K562 (cell line): Measurements from ENCODE around the gene OGDH. TPM values are rescaled to one million over a fixed set of nuclear protein-coding genes. Genes with fewer than 3 reads are reported as not detected.

ENCODE experiments used
- BHLHE40 ChIP-seq: IDR thresholded peaks from 2 replicates; pipeline ENCODE4 v1.6.1; 2011; ENCODE audit warnings: low read length, improper control_type of control experiment
- FOSL1 ChIP-seq: fragments of 200-800 bp; sonication (Bioruptor generic); conservative IDR thresholded peaks from 2 replicates; pipeline ENCODE4 v1.6.1; 2016; ENCODE audit warnings: missing genetic modification characterization, missing compliant biosample characterization
- LEF1 ChIP-seq: fragments of 450-650 bp; IDR thresholded peaks from 2 replicates; pipeline ENCODE4 v1.6.1; 2016; ENCODE audit warnings: mild to moderate bottlenecking
- U2AF1 ChIP-seq: fragments of 200-400 bp; formaldehyde crosslinking; optimal IDR thresholded peaks from 2 replicates; pipeline ENCODE3; 2017; ENCODE audit warnings: mild to moderate bottlenecking, low read depth, low read length, moderate library complexity
- ZNF354B ChIP-seq: fragments of 250-450 bp; sonication (Bioruptor Pico); IDR thresholded peaks from 2 replicates; pipeline ENCODE4 v1.4.0; 2020
- ZNF407 ChIP-seq: fragments of 450-650 bp; IDR thresholded peaks from 2 replicates; pipeline ENCODE4 v1.6.1; 2016; ENCODE audit warnings: low read depth
- polyA plus RNA-seq, 8 experiments: library from polyadenylated mRNA; depleted of rRNA in 4 of 8; stranded (reverse) in 5 of 8; unstranded in 3 of 8; fragments of >200 nt; fragmentation: Nextera tagmentation in 2 of 8; fragmentation: Illumina TruSeq in 1 of 8; extraction: Ambion mirVana in 2 of 8; extraction: Trizol in 1 of 8; gene quantifications; 2 replicates each; pipeline versions ENCODE4 v1.2.1 to v1.2.3, GENCODE V29; 2011 to 2014; ENCODE audit warnings: inconsistent platforms in 1 of 8, missing spikeins in 1 of 8
- total RNA-seq, 7 experiments: library from RNA; depleted of rRNA in 6 of 7; stranded (reverse); fragments of >200 nt in 6 of 7; fragmentation: Illumina TruSeq in 2 of 7; extraction: Trizol in 2 of 7; gene quantifications; 2 replicates each; pipeline versions ENCODE4 v1.2.1 to v1.2.3, GENCODE V29; 2011 to 2021; ENCODE audit warnings: low replicate concordance in 1 of 7

Gene OGDH
- total and polyA plus RNA-seq, 9 of the 15 experiments (the other 6 are each of a cell fraction or from before 2014, with no cell fraction given), result 3.1 to 80.3 (median 23.5) TPM

GRCh38 chr7:44696728-44697127, 90.3 kb downstream of the OGDH start (continued):
- TF ChIP-seq ZNF407 (no peak), BHLHE40 (no peak), LEF1 (no peak), ZNF354B (no peak), FOSL1 (tag) (no peak), U2AF1 (no peak)
- TF ChIP-seq, all 486 proteins: peak for 0
